ENCODE data around the gene UST.
"Not testable (repeated sequence)": the region's sequence is repeated elsewhere in the genome, so short reads cannot be mapped to it uniquely, and the experiment has no call there.

The UST gene

GRCh38 chr6:148768646-148769270, 21.9 kb downstream of the UST start:
- DNase-seq = peak; percentile 72

- no peak for DNase-seq
Observed at GRCh38 chr6:148769304-148769968, 22.6 kb downstream of the UST start.

GRCh38 chr6:148770408-148771211, 23.8 kb downstream of the UST start:
- no peak for DNase-seq

GRCh38 chr6:148771212-148771601, 24.4 kb downstream of the UST start:
- peak; percentile 58 for DNase-seq

- DNase-seq = no peak
Observed at GRCh38 chr6:148771896-148772554, 25.2 kb downstream of the UST start.

GRCh38 chr6:148775161-148775560, 28.3 kb downstream of the UST start:
- DNase-seq = no peak

GRCh38 chr6:148776321-148777308, 29.8 kb downstream of the UST start:
- no peak for DNase-seq

GRCh38 chr6:148779142-148779562, 32.3 kb downstream of the UST start:
- DNase-seq = no peak

- not testable (repeated sequence) for DNase-seq
Observed at GRCh38 chr6:148780423-148780822, 33.6 kb downstream of the UST start.

- DNase-seq = no peak
Observed at GRCh38 chr6:148780918-148781436, 34.1 kb downstream of the UST start.

- no peak for DNase-seq
Observed at GRCh38 chr6:148789948-148790347, 43.1 kb downstream of the UST start.

- DNase-seq = no peak
Observed at GRCh38 chr6:148790404-148790803, 43.6 kb downstream of the UST start.

GRCh38 chr6:148790817-148791216, 44.0 kb downstream of the UST start:
- no peak for DNase-seq

- no peak for DNase-seq
Observed at GRCh38 chr6:148791372-148791771, 44.5 kb downstream of the UST start.

GRCh38 chr6:148793721-148794120, 46.9 kb downstream of the UST start:
- no peak for DNase-seq

GRCh38 chr6:148794797-148795196, 48.0 kb downstream of the UST start:
- DNase-seq = no peak

GRCh38 chr6:148795563-148795962, 48.7 kb downstream of the UST start:
- DNase-seq = no peak

- DNase-seq = no peak
Observed at GRCh38 chr6:148799647-148800046, 52.8 kb downstream of the UST start.

GRCh38 chr6:148800536-148800935, 53.7 kb downstream of the UST start:
- no peak for DNase-seq

GRCh38 chr6:148803979-148804378, 57.1 kb downstream of the UST start:
- DNase-seq = no peak

- DNase-seq = no peak
Observed at GRCh38 chr6:148805777-148806176, 58.9 kb downstream of the UST start.

- DNase-seq = no peak
Observed at GRCh38 chr6:148807784-148808183, 61.0 kb downstream of the UST start.
